NCI-H2227 (cell line): ENCODE results near the gene TUBGCP3.

Experiments used
- DNase-seq: peaks from one replicate; lab custom pipeline; 2025; ENCODE audit not compliant: unreplicated experiment; lab: John Stamatoyannopoulos, UW

The TUBGCP3 gene

GRCh38 chr13:112617754-112618375 lies 29.9 kb upstream of the TUBGCP3 start:
- no peak for DNase-seq

- DNase-seq, result peak; percentile 22
These were observed 28.8 kb upstream of the TUBGCP3 start for GRCh38 chr13:112616586-112617362.

- no peak for DNase-seq
These were observed 27.4 kb upstream of the TUBGCP3 start for GRCh38 chr13:112615391-112615790.

- DNase-seq, result no peak
These were observed 26.9 kb upstream of the TUBGCP3 start for GRCh38 chr13:112614835-112615234.

GRCh38 chr13:112608212-112608611 lies 20.3 kb upstream of the TUBGCP3 start:
- no peak for DNase-seq

GRCh38 chr13:112606109-112607001 lies 18.4 kb upstream of the TUBGCP3 start:
- peak; percentile 93 for DNase-seq

- peak; percentile 59 for DNase-seq
These were observed 17.6 kb upstream of the TUBGCP3 start for GRCh38 chr13:112605531-112605990.

- no peak for DNase-seq
These were observed 15.8 kb upstream of the TUBGCP3 start for GRCh38 chr13:112603641-112604225.

GRCh38 chr13:112602189-112602588 lies 14.2 kb upstream of the TUBGCP3 start:
- DNase-seq, result peak; percentile 47

GRCh38 chr13:112601371-112601770 lies 13.4 kb upstream of the TUBGCP3 start:
- no peak for DNase-seq

- DNase-seq, result no peak
These were observed 8.3 kb upstream of the TUBGCP3 start for GRCh38 chr13:112596235-112596634.

GRCh38 chr13:112592647-112593046 lies 4.7 kb upstream of the TUBGCP3 start:
- DNase-seq, result no peak

GRCh38 chr13:112592181-112592580 lies 4.2 kb upstream of the TUBGCP3 start:
- no peak for DNase-seq

GRCh38 chr13:112588490-112589297 lies 741 bp upstream of the TUBGCP3 start:
- DNase-seq, result peak; percentile 23

- DNase-seq, result peak; percentile 71
These were observed 665 bp downstream of the TUBGCP3 start for GRCh38 chr13:112587212-112587763.

GRCh38 chr13:112586334-112586960 lies 1.5 kb downstream of the TUBGCP3 start:
- no peak for DNase-seq

GRCh38 chr13:112583592-112584277 lies 4.2 kb downstream of the TUBGCP3 start:
- no peak for DNase-seq

- no peak for DNase-seq
These were observed 5.7 kb downstream of the TUBGCP3 start for GRCh38 chr13:112582263-112582662.

- no peak for DNase-seq
These were observed 7.0 kb downstream of the TUBGCP3 start for GRCh38 chr13:112580912-112581311.
